ENCODE results near the gene TMEM175.

TMEM175 gene

GRCh38 chr4:899556-899906, 32.7 kb upstream of the TMEM175 start:
- DNase-seq (ENCODE audit: low read depth in 2 of 2) = no peak

- DNase-seq (ENCODE audit: low read depth in 2 of 2) = no peak
Measured at GRCh38 chr4:900073-900472, 32.2 kb upstream of the TMEM175 start.

- no peak for DNase-seq (ENCODE audit: low read depth in 2 of 2)
Measured at GRCh38 chr4:900721-901120, 31.5 kb upstream of the TMEM175 start.

GRCh38 chr4:901192-901910, 30.9 kb upstream of the TMEM175 start:
- no peak for DNase-seq (ENCODE audit: low read depth in 2 of 2)

GRCh38 chr4:903066-904046, 28.9 kb upstream of the TMEM175 start:
- DNase-seq (ENCODE audit: low read depth in 2 of 2) = no peak

DNA sequence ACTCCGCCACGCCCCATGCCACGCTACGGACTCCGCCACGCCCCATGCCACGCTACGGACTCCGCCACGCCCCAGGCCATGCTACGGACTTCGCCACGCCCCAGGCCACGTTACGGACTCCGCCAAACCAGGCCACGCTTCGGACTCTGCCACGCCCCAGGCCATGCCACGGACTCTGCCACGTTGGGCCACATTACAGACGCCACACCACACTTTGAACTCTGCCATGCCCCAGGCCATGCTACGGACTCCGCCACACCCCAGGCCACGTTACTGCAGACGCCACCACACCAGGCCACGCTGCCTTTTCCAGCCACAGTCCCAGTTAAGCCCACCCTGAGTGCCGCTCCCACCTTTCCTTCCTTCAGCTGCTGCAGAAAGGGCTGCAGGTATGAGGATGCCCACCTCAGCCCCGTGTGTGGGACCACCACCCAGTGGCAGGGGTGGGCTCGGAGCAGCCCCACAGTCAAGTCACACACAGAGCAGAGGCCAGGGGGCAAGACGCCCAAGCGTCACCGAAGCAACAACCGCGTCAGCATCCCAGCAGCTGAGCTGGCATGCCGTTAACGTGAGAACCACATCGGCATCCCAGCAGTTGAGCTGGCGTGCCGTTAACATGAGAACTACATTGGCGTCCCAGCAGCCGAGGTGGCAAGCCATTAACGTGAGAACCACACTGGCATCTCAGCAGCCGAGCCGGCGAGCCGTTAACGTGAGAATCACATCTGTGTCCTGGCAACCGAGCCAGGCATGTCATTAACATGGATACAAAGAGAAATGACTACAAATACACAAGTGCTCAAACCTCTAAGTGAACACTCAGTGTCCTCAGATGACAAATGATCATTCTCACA, 26.5 kb upstream of the TMEM175 start:
- DNase-seq (ENCODE audit: low read depth in 2 of 2) = no peak

DNA sequence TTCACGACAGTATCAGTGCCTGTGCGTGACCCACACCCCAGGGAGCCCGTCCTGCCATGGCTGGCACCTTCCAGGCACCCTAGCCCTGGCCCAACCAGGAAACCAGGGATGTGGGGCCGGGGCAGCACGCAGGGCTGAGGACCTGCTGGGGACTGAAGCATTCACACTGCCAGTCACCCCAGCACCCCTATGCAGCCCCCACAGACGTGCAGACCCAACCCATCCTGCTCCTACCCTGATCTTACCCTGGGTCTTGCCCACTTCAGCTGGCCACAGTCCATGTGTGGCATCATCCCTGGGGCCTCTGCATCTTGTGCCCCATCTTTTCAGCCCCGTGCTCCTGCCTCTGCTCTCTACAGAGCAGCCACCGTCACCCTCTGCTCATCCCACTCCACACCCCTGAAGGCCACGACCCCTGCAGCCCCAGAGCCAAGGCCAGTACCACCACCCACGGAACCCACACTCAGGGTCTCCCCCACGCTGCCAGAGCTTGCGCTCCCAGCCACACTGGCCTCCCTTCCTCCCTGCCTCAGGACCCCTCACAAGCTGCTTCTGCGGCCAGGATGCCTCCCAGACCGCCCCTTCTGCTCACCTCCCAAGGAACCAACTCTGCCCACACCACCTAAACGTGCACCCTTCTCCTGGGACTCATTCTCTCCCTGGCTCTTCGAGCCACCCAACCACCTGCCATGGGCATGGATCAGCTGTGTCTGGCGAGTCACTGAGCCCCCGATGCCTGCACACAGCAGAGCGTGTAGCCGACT, 25.7 kb upstream of the TMEM175 start:
- no peak for DNase-seq (ENCODE audit: low read depth in 2 of 2)

GRCh38 chr4:907103-907400, 25.2 kb upstream of the TMEM175 start:
- DNase-seq (ENCODE audit: low read depth in 2 of 2) = no peak

- no peak for DNase-seq (ENCODE audit: low read depth in 2 of 2)
Measured at GRCh38 chr4:907691-908425, 24.4 kb upstream of the TMEM175 start.

DNA sequence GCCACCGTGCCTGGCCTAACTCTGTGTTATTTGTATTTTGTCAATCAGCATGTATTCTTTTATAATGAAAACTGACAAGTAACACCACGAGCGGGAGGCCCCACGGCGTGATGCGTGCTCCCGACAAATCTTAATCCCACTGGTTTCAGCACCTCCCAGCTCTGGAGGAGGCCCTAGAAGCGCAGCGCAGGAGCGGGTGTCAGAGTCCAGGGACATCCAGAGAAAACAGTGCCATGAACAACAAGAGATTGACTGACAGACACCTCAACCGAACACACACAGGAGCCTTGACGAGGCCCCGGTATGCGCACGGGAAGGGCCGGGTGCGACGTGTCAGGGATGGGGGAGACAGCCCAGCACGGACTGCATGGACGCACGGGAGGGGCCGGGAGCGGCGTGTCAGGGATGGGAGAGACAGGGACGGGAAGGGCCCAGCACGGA, 23.1 kb upstream of the TMEM175 start:
- DNase-seq (ENCODE audit: low read depth in 2 of 2) = no peak

- DNase-seq (ENCODE audit: low read depth in 2 of 2) = no peak
Measured at GRCh38 chr4:909821-910220, 22.4 kb upstream of the TMEM175 start.

DNA sequence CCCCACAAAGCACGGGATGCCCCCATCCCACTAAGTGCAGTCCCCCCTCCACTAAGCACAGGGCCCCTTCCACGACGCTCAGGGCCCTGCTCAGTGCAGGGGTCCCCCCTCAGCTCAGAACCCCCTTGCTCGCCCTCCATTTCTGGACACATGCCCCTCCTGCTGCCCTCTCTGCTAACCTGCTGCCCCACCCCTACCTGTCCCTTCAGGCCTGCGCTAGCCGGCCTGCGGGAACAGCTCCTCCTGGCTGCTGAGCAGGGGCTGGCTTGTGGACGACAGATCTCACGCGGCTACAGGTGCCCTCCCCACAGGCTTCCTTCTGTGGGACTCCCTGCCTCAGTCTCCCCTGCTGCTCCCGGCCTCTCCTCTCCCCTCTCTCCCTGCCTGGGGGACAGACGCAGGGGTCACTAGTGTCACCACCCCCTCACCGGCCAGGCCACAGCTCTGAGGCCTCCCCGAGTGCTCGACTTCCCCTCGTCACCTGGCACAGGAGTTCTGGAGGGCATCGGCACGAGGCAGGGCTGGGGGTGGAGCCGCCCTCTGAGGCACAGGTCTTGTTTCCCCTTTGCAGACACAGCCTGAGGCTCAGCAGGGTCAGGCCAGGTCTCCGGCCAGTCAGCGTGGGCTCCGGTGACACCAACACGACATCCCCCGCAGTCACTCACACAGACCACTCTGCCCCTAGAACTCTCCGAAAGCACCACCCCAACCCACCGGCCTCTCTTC, 21.7 kb upstream of the TMEM175 start:
- DNase-seq (ENCODE audit: low read depth in 2 of 2) = no peak

- DNase-seq (ENCODE audit: low read depth in 2 of 2) = no peak
Measured at GRCh38 chr4:911221-911751, 21.0 kb upstream of the TMEM175 start.

DNA sequence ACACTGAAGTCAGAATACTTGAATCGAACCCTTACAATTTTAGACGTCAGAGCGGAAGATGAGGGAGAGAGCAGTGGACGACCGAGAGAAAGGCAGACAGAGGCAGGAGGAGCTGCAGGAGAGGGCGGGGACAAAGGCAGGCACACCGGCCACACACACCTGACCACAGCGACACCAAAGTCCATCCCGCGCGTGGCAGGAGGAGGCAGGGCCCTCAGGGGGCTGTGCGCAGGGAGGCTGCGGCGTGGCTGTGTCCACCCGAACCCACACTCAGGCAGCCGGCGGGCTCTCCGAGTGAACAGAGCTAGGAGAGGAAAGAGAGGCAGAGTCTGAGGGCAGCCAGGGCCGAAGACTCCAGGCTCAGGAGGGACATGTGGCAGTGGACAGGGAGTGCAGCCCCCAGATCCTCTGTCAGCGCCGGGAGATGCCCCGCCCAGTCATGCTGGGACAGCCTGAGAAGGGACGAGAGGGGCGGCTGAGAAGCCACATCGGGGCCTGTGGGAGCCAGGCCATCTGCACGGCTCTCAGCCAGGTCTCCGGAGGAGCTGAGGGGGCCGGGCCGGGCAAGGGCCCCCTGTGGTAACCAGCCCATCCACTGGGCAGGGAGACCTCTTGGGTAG, 20.3 kb upstream of the TMEM175 start:
- no peak for DNase-seq (ENCODE audit: low read depth in 2 of 2)

GRCh38 chr4:912548-913279, 19.5 kb upstream of the TMEM175 start:
- no peak for DNase-seq (ENCODE audit: low read depth in 2 of 2)

- DNase-seq (ENCODE audit: low read depth in 2 of 2) = no peak
Measured at GRCh38 chr4:913280-913618, 19.0 kb upstream of the TMEM175 start.

DNA sequence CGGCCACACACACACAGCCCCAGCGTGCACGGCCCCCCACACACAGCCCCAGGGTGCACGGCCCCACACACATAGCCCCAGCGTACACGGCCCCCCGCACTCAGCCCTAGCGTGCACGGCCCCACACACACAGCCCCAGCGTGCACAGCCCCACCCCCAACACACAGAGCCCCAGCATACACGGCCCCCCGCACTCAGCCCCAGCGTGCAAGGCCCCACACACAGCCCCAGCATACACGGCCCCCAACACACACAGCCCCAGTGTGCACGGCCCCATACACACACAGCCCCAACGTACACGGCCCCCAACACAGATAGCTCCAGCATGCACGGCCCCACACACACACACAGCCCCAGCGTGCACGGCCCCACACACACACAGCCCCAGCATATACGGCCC, 17.7 kb upstream of the TMEM175 start:
- no peak for DNase-seq (ENCODE audit: low read depth in 2 of 2)

DNA sequence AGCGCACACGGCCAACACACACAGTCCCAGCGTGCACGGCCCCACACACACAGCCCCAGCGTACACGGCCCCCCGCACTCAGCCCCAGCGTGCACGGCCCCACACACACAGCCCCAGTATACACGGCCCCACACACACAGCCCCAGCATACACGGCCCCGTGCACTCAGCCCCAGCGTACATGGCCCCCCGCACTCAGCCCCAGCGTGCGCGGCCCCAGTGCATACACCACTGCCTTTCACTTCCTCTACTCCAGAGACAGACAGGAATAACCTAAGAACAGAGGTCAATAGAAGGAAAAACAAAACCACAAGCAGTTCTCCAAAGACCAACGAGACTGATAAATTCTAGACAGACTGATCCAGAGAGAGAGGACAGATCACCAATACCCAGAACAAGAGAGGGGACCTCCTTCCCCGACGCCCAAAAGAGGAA, 17.2 kb upstream of the TMEM175 start:
- DNase-seq (ENCODE audit: low read depth in 2 of 2) = no peak

DNA sequence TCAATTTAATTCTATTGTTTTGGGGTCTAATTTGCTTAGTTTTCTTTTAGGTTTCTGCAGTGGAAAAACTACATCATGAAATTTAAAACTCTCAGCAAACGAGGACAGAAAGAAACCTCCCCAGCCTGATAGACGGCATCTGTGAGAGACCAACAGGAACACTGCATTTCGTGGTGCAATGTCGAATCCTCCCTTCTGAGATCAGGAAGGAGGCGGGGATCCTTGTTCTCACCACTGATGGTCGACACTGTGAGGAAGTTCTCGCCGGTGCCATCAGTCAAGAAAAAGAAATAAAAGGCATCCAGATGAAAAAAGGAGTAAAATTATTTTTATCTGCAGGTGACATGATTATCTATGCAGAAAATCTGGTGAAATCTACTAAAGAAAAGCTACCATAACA, 16.7 kb upstream of the TMEM175 start:
- DNase-seq (ENCODE audit: low read depth in 2 of 2) = no peak
